GM18507 (cell line): ENCODE data around the gene ITGA7.
A peak's percentile ranks its signal among the peaks of the same experiment; 100 is the strongest.

Experiments
- DNase-seq: peaks from one replicate; pipeline ENCODE4 v3.0.0; 2011; ENCODE audit warnings: low read depth; ENCODE audit not compliant: insufficient read length; ENCODE audit errors: extremely low spot score
- FAIRE-seq: peaks from 2 replicates; lab custom pipeline; 2011; peaks lifted over from hg19 to GRCh38; lab: Jason Lieb, UNC

ITGA7 gene

DNA sequence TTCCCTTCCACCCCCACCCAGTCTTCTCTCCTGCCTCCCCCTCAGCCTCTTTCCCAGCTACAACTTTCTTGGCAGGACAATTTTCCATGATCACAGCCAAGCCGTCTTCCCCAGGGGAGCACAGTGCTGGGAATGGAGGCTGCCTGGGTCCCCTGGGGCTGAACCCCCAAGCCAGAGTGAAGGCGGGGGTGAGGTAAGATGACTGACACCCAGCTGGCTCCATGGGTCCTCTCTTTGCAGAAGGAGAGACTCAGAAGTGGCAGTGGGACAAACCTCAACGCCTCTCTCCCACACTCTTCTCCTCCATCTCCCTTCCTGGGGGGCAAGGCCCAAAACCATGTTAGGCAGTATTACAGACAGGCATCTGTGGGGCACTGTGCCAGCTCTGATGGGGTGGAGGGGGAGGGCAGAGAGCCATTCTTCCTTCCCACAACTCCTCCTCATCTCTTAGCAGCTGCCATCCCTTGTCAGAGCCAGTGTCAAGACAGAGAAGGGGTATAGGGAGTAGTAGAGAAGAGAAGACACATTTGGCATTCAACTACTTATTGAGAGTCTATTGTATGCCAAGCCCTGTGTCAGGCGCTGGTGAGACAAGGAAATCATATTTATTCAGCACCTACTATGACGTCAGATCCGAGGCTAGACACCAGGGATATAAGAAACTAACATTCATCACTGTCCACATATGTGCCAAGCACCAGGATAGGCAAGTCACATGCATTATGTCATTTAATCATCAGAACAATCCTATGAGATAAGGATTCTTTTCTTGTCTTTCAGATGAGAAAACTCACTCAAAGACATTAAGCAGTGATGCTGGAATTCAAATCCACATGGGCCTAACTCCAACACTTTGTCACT, 3.6 kb downstream of the ITGA7 start:
- no peak for DNase-seq
- FAIRE-seq: no peak

- DNase-seq (no peak), FAIRE-seq (no peak)
Measured at GRCh38 chr12:55703288-55703687, 4.4 kb downstream of the ITGA7 start.

- DNase-seq (no peak), FAIRE-seq (no peak)
Measured at GRCh38 chr12:55702861-55703260, 4.8 kb downstream of the ITGA7 start.

GRCh38 chr12:55700255-55701018, 7.3 kb downstream of the ITGA7 start:
- DNase-seq (no peak), FAIRE-seq (no peak)

DNA sequence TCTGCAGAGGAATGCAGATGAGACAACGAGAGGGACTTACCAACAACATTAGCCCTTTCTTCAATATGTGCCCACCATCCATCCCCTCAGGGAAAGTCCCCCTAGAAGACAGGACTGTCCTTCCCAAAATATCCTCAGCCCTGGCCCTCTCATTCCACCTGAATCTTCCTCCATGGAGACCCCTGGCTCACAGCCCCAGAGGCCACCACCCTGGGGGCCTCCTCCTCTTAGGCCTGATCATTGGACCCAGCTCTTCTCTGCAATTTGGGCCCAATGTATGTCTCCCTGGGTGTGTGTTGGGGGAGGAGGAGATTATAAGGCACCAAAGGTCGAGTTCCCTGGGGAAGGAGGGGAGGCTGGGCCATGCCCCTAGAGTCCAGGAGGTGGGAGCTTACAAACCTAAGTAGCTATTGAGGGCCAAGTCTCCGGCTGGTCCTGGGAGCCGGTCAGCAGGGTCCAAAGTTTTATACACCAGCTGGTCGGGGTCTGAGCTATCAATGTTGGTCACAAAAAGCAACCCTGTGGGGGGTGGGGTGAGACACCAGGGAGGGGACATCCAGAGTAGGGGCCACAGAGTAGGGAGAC, 8.1 kb downstream of the ITGA7 start:
- DNase-seq: no peak
- FAIRE-seq: no peak

DNA sequence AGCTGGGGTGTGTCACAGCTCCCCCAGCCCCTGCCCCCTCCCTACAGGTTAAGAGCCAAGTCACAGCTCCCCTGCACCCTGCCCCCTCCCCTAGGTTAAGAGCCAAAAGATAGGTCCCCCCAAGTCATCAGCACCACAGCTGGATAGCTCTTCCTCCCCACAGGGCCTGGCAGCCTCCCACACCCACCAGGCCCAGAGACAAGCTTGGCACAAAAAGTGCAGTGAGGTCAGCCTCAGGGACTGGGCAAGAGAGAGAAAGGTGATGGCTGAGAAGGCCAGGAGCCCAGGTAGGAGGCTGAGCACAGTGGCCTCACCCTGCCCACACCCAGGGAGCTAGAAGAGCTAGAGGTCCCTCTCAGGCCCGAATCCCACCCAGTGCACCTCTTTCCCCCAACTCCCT, 8.7 kb downstream of the ITGA7 start:
- DNase-seq: no peak
- FAIRE-seq: no peak

GRCh38 chr12:55698241-55698955, 9.3 kb downstream of the ITGA7 start:
- FAIRE-seq (no peak), DNase-seq (no peak)

DNA sequence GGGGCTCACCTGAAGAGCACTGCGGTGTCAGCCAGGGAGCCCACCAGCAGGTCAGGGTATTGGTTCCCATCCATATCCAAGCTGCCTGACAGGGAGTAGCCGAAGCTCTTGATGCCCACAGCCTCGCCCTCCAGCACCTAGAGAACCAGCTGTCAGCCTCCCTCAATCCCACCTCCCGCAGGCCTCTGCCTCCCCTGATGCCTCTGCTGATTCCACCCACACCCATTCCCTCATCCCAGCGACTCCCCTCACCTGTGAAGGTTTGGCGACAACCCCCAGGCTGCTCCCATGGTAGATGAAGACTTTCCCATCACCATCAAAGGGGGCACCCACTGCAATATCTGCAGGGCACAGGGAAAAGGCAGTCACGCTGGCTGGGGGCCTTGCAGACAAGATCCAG, 10.0 kb downstream of the ITGA7 start:
- DNase-seq (no peak), FAIRE-seq (no peak)

DNA sequence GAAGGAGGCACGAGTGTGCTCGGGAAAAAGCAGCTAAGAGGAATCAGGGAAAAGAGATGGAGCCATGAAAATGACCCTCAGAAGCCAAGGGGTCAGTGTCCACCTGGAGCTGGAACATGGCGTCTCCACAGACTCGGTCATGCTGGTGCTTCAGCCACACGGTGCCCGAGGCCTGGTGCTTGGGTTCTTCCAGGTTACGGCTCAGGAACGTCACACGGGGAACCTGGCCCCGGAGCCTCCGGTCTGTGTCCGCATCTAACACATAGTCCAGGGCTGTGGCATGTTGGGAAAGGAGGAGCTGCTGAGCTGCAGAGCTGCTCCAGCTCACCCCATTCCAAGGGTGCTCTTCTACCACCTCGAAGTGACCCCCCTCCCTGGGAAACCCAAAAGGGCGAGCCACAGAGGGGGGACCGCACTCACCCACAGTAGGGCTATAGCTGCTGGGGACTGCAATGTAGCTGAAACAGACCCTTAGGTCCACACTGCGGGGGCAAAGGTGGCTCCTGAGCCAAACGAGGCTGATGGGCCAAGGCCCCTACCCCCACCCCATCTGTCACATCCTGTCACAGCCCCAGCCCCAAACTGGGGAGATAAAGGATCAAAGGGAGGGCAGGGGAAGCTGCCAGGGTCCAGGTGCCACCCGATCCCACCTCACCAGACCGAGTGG, 10.8 kb downstream of the ITGA7 start:
- FAIRE-seq (no peak), DNase-seq (no peak)

DNA sequence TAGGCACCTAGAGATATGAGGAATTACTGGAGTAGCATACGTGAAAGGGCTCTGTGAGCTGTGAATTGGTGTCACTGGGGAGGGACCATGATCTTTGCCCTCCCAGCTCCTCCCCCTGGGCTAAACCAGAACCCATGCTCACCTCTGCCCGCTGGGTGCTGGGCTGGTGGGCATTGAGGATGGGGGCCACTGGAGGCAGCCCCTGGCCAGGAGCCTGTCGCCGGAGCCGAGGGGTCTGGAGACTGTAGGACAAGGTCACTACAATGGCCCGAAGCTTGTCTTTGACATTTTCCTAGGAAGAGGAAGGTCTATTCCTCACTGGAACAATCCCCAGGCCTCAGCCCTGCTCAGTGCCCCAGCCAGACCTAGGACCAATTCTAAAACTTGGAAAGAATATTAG, 11.6 kb downstream of the ITGA7 start:
- DNase-seq: no peak
- no peak for FAIRE-seq

GRCh38 chr12:55695349-55695748, 12.4 kb downstream of the ITGA7 start:
- FAIRE-seq (no peak), DNase-seq (no peak)

DNA sequence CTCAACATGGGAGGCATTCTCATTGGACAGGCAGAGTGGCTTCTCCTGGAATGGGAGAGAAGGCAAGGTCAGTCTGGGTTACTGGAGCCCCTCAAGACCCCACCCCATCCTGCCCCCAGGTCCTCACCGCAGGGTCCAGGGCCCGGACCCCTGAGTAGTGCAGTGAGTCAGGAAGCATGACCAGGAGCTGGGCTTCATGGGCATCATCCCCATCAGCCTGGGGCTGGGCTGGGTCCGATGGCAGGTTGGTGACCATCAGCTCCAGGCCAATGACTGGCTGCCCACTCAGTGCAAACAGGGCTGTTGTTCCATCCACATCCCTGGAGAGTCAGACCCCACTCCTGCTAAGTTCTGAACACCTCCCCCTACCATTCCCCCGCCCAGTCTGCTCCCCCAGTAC, 13.1 kb downstream of the ITGA7 start:
- FAIRE-seq (no peak), DNase-seq (no peak)

GRCh38 chr12:55694188-55694515, 13.6 kb downstream of the ITGA7 start:
- no peak for DNase-seq
- FAIRE-seq: no peak

DNA sequence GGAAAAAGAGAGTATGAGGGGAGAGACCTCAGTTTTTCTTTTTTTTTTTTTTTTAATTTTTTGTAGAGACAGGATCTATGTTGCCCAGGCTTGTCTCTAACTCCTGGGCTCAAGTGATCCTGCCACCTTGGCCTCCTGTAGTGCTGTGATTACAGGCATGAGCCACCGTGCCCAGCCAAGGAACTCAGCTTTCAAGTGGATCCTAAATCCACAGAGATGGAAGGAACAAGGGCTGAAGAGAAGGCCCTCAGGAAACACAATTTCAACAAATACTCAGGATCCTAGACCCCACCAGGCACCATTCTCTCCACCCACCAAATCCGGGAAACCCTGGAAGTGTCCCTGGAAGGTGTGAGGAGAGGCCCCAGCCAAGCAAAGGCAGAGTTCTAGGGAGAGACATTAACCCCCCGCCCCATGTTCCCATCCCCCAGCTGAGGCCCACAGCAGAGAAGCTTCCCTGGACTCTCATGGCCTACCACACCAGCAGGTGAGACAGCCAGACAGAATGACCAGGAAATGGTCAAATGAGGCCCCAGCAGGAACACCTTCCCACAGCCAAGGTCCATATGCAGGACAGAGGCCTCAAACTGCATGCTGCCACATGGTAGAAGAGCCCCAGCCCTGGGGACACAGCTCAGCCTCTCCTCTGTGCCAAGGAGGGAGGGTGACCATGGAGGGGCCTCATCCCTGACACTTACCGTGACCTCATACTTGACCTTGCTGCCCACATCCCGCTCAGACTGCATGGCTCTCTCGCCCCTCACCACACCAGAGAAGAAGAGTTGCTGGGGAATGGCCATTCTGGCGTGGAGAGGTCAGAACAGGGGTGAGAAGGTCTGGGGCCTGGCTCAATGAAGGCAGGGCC, 14.1 kb downstream of the ITGA7 start:
- no peak for FAIRE-seq

DNA sequence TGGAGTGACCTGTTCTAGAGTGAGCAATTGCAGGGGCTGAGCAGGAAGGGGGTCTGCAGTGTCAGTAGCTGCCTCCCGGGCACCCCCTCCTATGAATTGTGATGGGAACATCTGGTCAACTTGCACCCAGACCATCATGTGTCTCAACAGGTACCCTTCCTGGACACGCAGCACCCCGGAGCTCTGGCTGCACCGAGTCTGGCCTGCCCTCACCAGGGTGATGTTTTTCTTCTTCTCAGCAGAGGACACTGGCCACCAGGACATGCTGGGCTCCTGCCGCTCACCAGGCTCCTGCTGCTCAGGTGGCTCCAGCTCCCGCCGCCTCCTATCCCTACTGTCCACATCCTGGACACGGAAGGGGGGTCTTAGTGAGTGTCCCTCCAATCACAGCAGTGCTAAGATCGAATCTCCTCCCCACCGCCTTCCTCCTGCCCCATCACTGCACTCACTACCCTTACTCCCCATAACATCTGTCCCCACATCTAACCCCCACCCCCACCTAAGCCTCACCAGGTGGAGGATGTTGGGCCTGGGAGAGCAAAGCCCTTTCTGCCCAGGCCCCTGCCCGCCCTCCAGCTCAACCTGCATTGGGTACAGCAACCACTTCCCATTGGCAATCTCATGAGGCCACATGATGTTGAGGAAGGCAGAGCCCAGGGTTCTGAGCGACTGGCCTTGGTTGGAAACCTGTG, 14.9 kb downstream of the ITGA7 start:
- DNase-seq (no peak), FAIRE-seq (no peak)

More for the DNA sequence above, 14.1 kb downstream of the ITGA7 start:
- DNase-seq: no peak

DNA sequence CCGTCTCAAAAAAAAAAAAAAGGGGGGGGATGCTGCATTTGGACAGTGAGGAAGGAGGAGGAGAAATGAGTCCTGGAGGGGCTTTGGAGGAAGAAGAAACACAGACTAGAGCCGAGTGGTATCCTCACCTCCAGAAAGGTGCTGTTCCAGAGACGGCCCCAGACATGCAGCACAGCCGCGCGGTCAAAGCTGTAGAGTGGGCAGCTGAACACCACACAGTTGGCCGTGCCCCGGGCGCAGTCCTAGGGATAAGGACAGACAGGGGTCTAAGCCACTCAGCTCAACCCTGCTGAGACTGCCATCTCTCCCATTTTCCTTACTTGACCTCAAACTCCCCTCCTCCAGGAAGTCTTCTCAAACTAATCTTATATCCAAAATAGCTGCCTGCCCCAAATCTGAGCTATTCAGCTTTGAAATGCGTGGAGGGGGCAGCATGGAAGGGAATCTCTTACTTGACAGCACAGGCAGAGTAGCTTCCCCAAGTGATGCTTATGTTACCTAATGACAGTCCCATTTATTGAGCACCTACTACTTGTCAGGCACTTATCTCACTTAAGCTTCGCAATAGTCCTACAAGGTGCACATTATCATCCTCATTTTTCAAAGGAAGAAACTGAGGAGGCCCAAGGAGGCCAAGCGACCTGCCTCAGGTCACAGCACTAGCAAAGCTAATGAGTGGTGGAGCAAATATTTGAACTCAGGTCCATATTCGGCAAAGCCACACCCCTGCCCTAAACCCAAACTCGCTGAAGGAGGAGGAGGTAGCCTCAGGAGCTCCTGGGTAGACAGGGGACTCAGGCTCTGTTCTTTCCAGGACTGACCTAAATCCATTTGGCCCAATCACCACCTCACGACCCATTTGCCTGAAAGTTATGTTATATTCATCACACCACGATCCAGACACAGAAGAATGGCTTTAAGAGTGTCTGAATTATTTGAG, 18.7 kb downstream of the ITGA7 start:
- DNase-seq (no peak), FAIRE-seq (no peak)

GRCh38 chr12:55687746-55688145, 20.0 kb downstream of the ITGA7 start:
- FAIRE-seq (peak; percentile 65), DNase-seq (no peak)
